ENCODE data around the gene PCNX2.

DNA sequence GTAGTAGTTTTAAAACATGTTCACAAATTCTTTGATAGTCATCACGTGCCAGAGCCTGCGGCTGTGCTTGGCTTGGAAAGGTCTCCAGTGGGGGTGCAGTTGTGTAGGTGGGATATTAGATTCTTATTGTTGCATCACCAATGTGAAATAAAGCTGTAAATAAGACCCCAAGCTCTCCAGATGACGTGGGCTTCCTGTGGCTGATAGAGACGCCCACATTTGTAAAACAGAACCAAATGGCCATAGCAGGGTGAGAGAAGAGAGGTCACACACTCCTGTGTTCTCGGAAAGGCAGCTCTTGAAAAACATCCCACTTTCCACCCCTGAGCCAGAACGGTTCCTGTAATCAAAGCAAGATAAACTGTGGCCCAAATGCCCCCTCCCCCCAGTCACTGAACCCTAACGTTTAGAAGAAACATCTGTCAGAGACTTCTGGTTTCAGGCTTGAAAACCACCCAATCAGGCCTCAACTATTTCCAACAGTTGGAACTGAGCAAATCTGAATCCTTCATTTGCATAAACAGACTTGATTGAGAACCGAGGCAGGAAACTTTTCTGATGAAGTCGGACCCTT lies 351.8 kb downstream of the PCNX2 start:
- TF ChIP-seq CTCF (IDR thresholded peaks at IDR 0.05) (no peak), EZH2 (IDR thresholded peaks at IDR 0.05; ENCODE audit: borderline replicate concordance, insufficient read depth, low read depth, low read length, poor library complexity, severe bottlenecking) (no peak)

All from B cell (primary cell).